Measurements from ENCODE around the gene SLC35A5.

Gene SLC35A5

DNA sequence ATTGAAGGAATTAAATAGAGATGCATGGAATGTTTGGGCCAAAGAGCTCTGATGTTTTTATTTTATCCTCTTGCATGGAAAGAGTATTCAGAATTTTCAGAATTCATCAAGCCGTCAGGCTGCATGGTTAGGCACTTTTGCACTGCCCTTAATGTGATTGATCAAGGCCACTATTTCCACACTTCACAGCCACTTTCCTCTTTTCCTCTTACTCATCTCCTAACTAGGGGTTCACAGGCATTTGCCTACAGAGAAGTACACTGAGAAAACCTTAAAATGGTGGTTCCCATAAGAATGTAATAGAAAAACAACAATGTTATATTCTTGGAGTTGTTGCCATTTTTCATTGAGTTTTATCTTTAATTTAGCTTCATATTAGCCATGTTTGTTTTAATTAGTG, 10.9 kb downstream of the SLC35A5 start:
- no peak for DNase-seq (ENCODE audit: low read depth in 2 of 2, low spot score in 1 of 2)

DNA sequence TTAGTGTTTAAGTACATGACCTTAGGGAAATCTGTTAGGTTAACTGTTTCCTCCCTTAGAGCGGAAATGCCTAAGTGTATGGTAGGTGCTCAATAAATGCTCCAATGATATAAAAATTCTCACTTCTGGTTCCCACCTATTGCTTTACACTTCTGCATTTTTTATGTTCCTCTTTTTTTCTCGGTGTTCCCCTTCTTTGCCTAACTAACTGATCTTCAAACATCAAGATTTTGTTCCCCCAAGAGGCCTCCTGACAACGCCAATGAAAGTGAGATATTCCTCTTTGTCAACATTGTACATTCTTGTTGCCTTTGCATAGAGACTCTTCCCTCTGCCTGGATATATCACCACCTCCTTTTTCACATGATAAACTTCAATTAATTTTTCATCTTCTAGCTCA, 17.4 kb downstream of the SLC35A5 start:
- DNase-seq (ENCODE audit: low read depth in 2 of 2, low spot score in 1 of 2): no peak

DNA sequence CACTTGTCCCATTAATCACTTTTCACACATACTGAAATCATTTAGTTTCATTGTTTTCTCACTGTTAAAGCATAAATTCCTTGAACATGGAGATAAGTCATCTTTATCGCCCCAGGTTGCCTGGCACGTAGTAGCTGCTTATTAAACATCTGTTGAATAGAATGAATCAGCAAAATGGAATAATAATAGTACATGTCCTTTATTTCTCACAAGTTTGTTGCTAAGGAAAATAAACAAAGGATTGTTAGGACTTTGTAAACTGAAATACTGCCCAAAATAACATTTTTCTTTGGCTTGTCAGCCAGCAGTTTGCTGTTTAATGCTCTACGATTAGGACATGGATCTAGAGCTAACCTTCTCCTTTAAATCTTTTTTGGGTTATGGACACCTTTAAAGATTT, 17.9 kb downstream of the SLC35A5 start:
- no peak for DNase-seq (ENCODE audit: low read depth in 2 of 2, low spot score in 1 of 2)

DNA sequence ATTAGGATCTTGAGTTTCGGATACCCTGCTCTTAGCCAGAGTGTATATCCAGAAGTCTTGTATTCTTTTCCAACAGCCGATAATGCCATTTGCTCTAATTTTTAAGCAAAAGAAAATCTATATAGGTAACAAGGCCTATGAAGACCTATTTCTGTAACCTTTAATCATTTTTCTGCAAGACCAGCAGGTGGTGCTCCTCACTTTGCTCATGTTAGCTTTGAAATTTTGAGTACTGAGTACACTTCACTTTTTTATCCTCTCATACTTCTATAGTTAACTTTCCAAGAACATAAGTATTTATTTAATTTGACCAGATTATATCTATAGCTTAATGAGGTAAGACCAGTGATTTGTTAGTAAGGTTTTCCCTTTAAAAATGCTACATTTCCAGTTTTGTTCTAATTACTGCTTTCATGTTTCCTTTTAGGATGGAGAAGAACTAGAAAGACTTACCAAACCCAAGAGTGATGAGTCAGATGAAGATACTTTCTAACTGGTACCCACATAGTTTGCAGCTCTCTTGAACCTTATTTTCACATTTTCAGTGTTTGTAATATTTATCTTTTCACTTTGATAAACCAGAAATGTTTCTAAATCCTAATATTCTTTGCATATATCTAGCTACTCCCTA, 20.5 kb downstream of the SLC35A5 start:
- no peak for DNase-seq (ENCODE audit: low read depth in 2 of 2, low spot score in 1 of 2)

DNA sequence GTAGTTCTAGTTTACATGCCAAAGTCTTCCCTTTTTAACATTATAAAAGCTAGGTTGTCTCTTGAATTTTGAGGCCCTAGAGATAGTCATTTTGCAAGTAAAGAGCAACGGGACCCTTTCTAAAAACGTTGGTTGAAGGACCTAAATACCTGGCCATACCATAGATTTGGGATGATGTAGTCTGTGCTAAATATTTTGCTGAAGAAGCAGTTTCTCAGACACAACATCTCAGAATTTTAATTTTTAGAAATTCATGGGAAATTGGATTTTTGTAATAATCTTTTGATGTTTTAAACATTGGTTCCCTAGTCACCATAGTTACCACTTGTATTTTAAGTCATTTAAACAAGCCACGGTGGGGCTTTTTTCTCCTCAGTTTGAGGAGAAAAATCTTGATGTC, 21.3 kb downstream of the SLC35A5 start:
- no peak for DNase-seq (ENCODE audit: low read depth in 2 of 2, low spot score in 1 of 2)

DNA sequence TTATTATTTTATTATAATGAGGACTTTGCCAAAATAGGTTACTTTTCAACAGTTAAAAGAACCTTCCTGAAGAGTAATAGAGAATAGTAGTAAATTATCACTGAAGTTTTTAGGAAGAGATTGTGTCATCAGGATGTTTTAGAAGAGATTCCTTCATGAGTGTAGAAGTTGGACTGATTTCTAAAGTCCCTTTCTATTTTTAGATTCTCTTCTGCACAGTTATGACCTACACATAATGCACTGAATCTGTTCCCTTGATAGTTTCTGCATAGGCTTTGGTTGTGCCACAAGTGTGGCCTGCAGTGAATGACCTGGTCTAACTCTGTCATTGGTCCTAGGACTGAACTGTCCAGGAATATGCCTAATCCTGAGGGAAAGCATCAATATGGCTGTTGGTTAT, 23.9 kb downstream of the SLC35A5 start:
- no peak for DNase-seq (ENCODE audit: low read depth in 2 of 2, low spot score in 1 of 2)

DNA sequence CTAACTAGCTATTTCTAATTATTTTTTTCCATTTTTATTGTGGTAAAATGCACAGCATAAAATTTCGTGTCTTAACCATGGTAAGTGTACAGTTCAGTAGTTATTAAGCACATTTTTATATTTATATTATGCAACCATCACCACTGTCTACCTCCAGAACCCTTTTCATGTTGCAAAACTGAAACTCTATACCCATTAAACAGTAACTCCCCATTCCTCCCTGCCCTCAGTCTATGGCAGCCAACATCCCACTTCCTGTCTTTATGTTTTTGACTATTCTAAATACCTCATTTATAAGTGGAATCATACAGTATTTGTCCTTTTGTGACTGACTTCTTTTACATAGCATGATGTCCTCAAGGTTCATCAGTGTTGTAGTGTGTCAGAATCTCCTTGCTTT, 25.5 kb downstream of the SLC35A5 start:
- DNase-seq (ENCODE audit: low read depth in 2 of 2, low spot score in 1 of 2): no peak

DNA sequence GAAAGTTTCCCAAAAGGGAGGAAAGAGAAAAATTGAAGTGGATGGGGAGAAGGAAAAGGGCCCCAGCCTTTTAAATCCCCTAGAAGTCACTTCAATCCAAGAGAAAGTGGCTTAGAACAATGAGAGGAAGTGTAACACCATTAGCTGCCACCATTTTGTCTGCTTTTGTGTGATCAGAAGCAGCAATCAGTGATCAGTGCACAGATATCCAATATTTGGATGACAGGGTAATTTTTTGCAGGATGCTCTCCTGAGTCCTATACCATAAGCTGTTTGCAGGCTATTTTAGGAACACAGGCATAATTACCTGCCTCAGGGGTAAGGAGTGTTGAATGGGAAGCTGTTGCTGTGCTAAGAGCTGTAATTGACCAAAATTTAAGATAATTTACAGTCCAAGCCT, 31.4 kb downstream of the SLC35A5 start:
- no peak for DNase-seq (ENCODE audit: low read depth in 2 of 2, low spot score in 1 of 2)

DNA sequence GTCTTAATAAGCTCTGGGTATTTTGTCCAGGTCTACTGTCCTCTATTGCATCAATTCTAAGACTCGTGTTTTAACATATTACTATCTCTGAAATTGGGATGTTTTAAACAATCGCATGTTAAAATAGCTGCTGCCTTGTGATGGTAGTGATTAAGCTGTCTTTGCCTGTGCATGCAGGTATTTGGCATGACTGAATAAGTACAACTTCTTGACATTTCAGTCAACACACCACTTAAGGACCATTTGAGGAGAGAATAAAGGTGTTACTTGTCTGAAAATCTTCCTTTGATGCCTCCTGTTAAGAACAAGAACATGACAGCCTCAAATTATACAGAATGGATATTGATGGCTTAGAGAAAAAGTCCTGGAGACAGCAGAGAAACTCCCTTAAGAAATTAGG, 33.0 kb downstream of the SLC35A5 start:
- no peak for DNase-seq (ENCODE audit: low read depth in 2 of 2, low spot score in 1 of 2)

DNA sequence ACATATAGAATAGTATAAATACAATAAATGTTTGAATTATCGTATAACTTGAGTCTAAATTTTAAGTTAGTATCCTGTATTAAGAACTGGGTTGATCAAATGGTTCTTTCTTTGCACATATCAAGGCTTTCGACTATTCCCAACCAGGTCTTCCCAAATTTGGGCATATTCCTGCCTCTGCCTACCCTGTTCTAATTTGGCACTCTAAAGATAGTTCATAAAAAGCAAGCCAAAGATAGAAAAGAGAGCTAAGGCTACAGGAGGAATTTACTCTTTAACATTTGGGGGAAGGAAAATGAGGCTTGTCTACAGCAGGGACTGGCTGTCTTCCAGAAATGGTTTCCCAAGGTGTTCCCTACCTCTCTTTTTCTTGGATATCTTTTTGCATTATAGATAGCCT, 36.1 kb downstream of the SLC35A5 start:
- no peak for DNase-seq (ENCODE audit: low read depth in 2 of 2, low spot score in 1 of 2)

DNA sequence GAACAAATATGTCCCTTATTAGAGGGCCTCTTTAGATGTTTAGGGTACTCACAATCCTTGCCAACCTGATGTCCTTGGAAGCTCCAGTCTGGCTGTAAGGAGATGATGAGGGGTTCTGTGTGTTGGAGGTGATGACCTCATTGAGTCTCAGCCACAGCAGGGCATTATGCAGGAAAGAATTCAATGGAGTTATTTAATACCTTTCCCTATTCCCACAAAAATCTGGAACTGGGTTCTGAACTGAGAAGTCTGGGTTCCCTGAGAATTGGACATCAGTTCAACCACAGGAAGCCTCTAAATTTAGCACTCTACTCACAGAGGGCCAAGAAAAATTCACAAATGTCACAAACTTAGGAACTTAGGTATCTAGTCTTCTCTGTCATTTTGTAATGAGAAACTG, 36.9 kb downstream of the SLC35A5 start:
- no peak for DNase-seq (ENCODE audit: low read depth in 2 of 2, low spot score in 1 of 2)

DNA sequence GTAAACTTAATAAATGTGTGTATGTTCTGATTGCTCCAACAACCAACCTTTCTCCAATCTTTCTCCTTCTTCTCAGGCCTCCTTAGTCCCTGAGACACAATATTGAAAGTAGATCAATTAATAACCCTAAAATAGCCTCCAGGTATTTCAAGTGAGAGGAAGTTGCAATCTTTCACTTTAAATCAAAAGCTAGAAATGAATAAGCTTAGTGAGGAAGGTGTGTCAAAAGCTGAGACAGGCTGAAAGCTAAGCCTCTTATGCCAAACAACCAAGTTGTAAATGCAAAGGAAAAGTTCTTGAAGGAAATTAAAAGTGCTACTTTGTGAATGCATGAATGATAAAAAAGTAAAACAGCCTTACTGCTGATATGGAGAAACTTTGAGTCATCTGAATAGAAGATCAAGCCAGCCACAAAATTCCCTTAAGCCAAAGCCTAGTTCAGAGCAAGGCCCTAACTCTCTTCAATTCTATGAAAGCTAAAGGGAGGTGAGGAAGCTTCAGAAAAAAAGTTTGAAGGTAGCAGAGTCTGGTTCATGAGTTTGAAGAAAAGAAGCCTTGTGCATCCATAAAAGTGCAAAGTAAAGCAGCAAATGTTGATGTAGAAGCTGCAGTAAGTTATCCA, 40.5 kb downstream of the SLC35A5 start:
- no peak for DNase-seq (ENCODE audit: low read depth in 2 of 2, low spot score in 1 of 2)

DNA sequence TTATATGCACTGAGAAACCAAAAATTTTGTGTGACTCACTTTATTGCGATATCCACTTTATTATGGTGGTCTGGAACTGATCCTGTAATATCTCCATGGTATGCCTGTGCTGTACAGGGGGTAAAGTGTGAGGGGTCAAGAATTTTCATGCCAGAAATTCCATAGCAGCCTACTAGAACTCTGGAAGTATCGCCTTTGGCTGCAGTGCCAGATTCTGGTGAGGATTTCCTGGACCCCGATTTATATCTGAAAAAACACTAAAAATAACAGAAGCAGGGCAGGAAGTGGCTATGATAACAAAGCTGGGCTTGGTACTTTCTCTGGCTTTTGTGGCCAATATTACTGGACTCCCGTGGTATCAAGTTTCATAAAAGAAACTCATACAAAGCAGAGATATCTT, 42.7 kb downstream of the SLC35A5 start:
- DNase-seq (ENCODE audit: low read depth in 2 of 2, low spot score in 1 of 2): no peak

DNA sequence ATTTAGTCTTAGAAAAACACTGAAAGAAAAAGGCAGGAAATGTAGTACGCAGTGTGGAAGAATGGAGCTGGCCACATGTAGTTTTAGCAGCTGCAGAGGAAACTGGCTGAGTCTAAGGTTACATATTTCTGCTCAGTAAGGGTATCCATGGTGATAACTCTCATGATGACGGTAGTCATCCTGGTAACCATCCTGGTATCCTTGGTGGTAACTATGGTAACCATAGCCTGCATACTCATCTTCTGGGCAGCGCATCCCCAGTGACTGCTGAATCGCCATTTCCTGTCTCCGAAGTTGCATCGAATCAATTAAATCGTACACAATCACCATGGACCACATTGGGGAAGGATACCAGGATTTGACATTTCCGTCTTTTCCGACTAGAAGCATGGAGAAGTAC, 43.4 kb downstream of the SLC35A5 start:
- no peak for DNase-seq (ENCODE audit: low read depth in 2 of 2, low spot score in 1 of 2)

DNA sequence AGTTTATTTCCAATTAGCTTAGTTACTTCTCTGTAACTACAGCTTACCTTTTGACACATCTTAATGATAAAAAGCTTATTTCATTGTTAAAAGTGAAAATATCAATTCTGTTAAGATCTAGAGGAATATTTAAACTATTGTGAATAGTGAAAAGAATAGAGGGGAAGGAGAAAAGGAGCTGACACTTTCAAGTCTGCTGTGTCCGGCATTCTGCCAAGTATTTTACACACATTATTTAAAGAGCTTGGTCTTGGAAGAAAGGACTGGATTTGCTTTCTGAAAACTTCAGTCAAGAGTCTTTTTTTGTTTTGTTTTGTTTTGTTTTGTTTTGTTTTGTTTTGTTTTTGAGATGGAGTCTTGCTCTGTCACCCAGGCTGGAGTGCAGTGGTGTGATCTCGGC, 44.3 kb downstream of the SLC35A5 start:
- no peak for DNase-seq (ENCODE audit: low read depth in 2 of 2, low spot score in 1 of 2)

DNA sequence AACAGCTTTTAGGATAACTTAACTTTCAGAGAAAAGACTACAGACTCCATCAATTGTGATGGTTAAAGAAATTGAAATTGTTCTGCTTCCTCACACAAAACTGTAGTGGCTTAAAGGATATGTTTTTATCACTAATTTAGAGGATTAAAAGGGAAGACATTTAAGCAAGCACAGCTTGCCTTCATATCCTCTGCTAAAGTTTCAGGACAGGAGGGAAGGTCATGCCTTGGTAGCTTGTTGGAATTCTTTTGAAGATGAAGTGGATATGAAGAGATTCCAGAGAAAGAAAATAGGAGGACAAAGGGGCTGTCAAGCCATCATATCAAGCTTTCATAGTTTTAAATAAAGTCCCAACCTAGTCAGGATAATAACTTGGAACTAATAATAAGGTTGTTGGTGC, 46.0 kb downstream of the SLC35A5 start:
- DNase-seq (ENCODE audit: low read depth in 2 of 2, low spot score in 1 of 2): no peak

DNA sequence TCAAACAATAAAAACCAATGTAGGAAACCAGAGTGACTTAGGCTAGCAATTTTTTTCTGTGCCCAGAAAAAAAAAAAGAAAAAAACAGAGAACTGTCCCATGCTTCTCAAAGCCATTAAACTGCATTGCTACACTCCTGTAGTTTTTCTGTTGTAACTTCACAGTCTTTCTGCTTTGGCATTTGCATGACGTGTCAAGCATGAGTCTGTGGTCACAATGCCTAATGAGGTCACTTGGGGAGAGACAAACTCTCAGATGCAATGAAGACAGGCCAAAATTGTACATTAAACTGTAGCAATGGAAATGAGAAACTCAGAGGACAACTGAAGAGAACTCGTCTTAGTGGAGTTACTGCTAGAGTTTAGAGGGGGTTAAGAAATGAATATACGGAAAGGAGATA, 48.3 kb downstream of the SLC35A5 start:
- DNase-seq (ENCODE audit: low read depth in 2 of 2, low spot score in 1 of 2): no peak

DNA sequence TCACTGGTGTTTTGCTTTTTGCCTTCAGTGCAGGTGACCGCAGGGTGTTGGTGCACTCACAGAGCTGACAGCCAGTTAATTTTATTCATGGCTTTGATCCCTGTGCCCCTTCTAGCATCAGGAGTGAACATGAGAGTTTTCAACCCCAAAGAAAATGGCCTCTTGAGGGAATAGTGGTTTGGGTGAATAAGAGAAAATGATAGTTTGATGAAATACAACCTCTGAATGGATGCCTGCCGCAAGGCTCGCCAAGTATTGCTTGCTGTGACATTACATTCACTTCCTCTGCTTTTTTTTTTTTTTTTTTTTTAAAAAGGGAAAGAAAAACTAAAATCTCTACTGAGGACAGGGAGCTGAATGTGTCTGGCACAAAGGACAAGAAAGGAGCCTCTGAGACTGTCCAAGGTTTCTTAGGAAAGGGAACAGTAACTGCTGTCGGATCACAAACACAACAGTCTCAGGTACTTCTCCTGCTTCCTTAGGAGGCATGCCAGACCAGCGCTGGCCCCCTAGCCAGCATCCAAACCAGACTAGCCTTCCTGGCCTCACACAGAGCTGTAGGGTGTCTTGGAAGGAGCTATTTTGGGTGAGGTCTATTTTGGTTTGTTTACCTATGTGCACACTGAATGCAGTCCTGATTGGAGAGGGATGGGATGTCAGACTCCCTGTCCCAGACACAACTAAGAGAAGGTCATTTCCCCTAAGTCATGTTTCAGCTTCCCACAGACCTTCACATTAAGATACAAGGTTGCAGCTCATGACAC, 50.1 kb downstream of the SLC35A5 start:
- DNase-seq (ENCODE audit: low read depth in 2 of 2, low spot score in 1 of 2): no peak

DNA sequence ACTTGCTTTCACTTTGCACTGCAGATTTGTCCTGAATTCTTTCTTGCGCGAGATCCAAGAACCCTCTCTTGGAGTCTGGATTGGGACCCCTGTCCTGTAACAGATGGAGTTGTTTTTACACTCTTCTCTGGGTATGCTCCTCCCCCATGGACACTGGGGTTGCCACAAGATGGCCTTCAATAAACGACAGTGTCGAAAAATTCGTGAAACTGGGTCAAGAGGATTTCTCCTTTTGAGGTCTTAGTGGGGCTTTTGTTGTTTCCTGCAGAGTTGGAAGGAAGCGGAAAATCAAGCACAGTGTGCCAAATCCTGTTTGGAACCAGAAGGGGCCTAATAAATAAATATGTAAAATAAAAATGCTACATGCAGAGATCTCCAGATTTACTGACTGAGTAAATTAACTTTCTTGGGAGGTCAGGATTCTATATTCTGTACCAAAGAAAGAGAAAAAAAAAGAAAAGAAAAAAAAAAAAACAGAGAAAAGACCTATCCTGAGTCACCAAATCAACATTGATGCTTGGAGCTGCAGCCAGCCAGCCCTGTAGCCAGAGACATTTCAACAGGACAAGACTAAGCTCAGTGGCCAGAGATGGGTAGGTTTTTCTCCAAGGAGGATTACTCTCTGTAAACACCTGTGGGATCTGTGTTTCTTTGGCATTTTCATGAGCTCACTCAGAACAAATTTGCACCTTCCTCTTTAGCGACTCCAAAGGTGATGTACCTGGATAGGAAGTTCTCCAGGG, 54.3 kb downstream of the SLC35A5 start:
- DNase-seq (ENCODE audit: low read depth in 2 of 2, low spot score in 1 of 2): no peak

DNA sequence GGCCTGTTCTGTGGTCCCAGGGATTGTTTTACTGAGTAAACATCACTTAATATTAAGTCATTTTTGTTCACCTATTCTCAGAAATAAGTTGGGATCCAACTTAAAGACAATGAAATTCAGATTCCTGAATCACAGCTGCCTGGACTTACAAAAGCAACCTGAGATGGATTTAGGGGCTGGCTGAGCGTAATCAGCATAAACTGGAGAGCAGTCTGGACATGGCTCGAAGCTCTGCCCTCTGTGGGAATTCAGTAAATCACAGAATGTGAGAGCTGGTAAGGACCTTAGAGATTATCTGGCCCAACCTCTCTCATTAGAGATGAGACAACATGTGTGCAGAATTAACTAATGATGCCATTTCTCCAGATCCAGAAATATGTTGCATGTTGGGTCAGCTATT, 55.4 kb downstream of the SLC35A5 start:
- DNase-seq (ENCODE audit: low read depth in 2 of 2, low spot score in 1 of 2): no peak

DNA sequence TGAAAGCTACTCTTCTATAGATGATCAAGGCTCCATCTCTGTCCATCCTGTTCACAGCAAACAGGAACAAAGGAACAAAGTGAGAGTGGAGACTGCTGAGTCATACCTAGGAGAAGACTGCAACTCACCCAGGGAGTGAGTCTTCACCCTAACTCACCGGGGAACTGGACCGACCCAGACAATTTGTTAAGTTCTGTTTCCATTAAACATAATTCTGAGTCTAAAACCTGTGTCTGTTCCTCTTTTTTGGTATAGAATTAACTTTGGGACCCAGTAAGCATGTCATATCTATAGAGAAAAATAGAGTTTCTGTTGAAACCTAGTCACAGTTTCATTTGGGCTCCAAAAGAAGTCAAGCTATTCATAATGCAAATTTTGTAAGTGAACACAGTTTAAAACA, 57.5 kb downstream of the SLC35A5 start:
- DNase-seq (ENCODE audit: low read depth in 2 of 2, low spot score in 1 of 2): no peak

DNA sequence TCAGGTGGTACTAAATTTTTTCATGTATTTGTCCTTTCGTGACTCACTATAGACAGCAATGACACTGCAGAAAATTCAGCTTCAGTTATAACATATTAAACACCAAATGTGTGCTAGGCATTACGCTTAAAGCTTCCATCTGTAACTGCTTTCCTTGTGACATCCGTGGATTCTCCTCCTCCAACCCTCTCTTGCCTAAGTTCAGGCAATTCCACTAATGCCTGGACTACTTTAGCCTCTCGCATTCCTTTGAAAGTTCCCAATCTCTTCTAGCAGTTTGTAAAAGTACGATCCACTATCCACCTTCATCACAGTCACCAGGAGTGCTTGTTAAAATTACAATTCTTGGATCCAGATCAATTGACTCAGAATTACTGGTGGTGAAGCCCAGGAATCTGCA, 61.4 kb downstream of the SLC35A5 start:
- DNase-seq (ENCODE audit: low read depth in 2 of 2, low spot score in 1 of 2): no peak

All from stimulated activated CD8-positive, alpha-beta memory T cell treated with anti-CD3 and anti-CD28 coated beads, Interleukin-4, amount 100 ng/mL, for 4 hours (primary cell).